LoVo (cell line): ENCODE data around the gene RFLNA.

Experiments
- DNase-seq: peaks from one replicate; pipeline ENCODE4 v3.0.0-alpha.2; 2016; ENCODE audit warnings: low spot score

RFLNA gene, protein sequence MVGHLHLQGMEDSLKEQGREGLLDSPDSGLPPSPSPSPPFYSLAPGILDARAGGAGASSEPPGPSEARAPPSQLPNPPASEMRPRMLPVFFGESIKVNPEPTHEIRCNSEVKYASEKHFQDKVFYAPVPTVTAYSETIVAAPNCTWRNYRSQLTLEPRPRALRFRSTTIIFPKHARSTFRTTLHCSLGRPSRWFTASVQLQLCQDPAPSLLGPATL

GRCh38 chr12:124294780-124295341, at the start of gene RFLNA:
RFLNA (plus strand) TSS chr12:124295093; CDS start chr12:124295430, 337 bp downstream.
- DNase-seq = peak; percentile 18

DNA sequence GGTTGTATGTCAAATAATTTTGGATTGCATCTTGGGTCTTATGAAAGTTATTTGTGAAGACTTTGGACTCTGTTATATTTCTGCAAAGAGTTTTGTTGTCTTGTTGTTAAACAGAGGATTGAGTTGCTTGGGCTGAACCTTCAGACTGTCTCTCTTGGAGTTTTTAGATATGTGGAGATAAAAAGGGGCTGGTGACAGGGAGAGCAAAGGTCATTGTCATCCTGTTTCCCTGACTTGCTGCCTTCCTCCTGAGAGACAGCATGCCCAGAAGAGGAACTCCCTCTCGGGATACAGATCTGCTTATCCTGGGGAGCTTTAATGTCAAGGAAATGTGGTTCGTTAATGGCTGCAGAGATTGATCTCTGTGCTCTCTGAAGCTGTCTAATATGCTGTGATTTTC, 47.6 kb upstream of the RFLNA start:
- DNase-seq = no peak

DNA sequence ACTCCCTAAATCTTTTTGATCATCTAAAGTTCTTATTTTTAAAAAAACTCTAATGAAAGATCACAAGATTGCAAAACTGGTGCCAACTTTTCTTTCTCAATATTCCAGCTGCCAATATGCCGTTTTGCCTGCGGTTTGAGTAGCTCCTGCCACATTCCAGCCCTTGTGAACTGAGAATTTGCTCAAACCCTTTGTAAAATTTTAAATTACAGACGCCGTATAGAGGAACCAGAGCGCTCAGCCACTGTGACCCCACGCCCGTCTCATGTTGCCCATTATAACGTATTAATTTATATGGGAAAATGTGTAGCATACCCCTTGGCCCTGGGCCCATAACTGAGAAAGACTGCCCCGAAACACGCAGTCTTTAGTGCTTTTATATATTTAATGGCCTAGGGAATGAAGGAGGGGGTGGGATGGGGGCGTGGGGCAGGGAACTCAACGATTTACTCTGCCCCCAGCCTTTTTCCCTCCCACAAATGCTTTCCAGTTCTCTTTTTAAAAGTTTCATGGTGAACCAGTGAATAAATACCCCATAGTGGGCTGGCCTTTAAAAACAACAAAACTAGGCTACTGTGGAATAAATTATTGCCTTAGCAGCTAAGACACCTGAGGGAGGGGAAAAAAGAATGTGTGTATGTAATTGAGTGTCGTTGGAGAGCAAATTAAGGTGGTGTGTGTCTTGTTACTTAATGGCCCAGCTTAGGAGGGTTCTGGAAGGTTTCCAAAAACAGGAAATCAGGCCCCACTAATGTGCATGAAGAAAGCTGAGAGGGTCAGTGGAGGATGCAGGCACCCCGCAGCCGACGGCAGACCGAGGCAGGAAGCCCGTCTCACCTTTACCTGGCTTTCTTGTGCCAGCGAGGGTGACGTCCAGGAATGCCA, 45.7 kb upstream of the RFLNA start:
- no peak for DNase-seq

GRCh38 chr12:124251186-124251585, 43.7 kb upstream of the RFLNA start:
- no peak for DNase-seq

GRCh38 chr12:124252964-124253363, 41.9 kb upstream of the RFLNA start:
- DNase-seq = no peak

DNA sequence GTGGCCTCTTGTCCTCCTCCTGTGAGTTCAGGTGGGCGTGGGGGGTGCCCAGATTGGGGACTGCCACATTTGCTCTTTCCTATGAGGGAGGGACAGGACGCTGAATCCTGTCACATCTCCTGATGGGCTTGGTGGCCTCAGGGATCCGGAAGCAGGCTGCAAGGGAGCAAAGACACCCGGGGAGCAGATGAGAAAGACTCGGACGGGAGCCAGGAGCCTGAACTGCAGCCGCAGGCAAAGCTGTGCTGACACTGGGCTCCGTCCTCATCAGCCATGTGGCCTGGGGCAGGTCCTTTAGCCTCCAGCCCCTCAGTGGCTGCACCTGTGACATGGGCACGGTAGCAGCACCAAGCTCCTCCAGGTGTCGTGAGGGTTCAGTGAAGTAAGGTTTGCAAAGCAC, 40.8 kb upstream of the RFLNA start:
- no peak for DNase-seq

DNA sequence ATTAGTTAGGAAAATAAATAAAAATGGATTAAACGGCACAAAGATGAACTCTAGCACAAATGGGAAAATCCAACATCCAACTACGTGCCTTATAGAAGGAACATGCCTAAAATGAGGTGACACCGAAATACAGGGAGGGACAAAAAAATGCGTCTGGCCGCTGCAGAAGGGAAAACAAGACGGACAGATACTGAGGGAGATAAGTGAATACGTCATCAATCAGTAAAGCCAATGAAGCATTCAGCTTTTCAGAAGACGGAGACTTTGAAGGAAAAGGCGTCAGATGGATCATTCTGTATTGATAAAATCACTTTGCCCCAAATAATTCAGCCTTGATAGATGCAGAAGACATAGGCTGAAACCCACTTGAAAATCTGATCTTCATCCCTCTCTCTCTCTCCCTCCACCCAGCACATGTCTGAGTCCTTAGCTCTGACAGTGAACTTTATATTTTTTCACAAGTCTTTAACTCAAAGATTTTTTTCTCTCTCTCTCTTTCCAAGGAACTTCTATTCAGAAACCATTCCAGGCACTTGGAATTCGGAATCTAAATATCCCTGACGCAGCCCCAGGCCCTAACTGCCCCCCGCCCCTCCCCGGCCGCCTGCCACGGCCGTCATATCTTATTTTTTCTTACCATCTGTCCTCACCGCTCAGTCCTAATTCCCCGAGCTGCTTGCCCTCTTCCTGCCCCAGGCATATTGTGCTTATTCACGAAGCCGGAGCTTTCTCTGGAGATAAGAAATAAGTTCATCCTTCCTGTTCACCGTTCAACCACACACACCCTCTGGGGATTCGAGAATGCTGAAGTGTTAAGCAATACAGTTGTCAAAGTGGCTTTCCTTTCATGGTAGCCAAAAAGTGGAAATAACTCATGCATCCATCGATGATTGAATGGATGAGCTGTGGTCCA, 35.5 kb upstream of the RFLNA start:
- DNase-seq = no peak

DNA sequence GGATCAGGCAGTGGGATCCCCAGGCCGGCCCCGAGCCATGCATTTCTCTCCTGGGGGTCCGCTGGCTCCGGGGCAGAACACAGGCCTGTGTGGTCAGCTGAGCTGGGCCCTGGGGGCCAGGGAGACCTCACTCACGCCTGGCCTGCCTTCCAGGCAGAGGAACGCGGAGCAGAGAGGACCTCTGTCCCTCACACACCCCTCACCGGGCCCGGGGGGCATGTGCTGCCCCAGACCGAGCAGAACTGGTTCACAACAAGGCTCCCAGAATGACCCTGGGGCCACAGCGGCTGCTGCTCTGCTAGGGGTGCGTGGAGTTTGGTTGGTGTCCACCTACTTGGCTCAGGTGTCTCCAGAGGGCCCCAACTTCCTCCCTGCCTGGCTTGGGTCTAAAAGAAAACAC, 33.0 kb upstream of the RFLNA start:
- DNase-seq = no peak

GRCh38 chr12:124264089-124264795, 30.7 kb upstream of the RFLNA start:
- DNase-seq = no peak

- DNase-seq = no peak
Measured at GRCh38 chr12:124264879-124265278, 30.0 kb upstream of the RFLNA start.

- no peak for DNase-seq
Measured at GRCh38 chr12:124267205-124267778, 27.6 kb upstream of the RFLNA start.

DNA sequence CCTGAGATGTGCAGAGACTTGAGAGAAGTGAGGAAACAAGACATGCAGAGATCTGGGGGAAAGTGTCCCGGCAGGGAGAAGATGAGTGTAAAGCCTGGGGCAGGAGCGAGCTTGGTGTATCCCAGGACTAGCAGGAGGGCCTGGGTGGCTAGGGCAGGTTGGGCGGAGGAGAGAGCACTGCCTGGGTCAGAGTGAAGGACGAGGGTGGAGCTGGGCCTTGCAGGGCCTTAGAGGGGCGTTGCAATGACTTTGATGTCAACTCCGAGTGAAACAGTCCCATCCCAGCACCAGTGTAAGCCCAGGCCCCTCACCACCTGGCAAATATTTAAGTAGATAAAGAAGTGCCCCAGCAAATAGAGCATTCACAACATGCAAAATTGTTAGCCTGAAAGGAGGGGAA, 24.2 kb upstream of the RFLNA start:
- no peak for DNase-seq

- DNase-seq = peak; percentile 68
Measured at GRCh38 chr12:124273630-124274029, 21.3 kb upstream of the RFLNA start.

GRCh38 chr12:124276337-124276736, 18.6 kb upstream of the RFLNA start:
- no peak for DNase-seq

GRCh38 chr12:124277394-124278241, 17.3 kb upstream of the RFLNA start:
- no peak for DNase-seq

GRCh38 chr12:124278389-124279101, 16.3 kb upstream of the RFLNA start:
- DNase-seq = no peak

GRCh38 chr12:124279315-124279714, 15.6 kb upstream of the RFLNA start:
- no peak for DNase-seq

GRCh38 chr12:124279846-124280360, 15.0 kb upstream of the RFLNA start:
- no peak for DNase-seq

DNA sequence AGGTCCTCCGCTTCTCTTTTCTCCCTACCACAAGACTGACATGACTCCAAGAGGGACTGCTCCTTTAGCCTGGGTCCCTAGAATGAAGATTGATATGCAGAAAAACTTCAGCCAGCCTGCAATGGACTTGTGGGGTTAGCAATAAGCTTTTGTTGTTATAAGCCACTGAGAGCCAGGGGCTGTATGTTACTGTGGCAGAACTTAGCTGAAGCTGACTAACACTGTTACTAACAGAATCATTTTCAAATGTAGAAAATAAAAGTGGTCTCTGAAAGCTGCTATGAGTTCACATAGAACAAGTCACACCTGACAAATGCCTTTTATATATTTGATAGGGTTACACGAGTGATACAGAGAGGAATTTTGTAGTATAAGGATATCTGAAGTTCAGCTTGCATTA, 13.6 kb upstream of the RFLNA start:
- no peak for DNase-seq
